Forelimb muscle (tissue), 1 donor: Measurements from ENCODE around the gene WDFY4. TPM values are rescaled to one million over a fixed set of nuclear protein-coding genes. Genes with fewer than 3 reads are reported as not detected.

ENCODE experiments used
- DNase-seq: peaks from one replicate; pipeline ENCODE4 v3.0.0-alpha.2; 2013; ENCODE audit warnings: low read depth
- polyA plus RNA-seq: library from polyadenylated mRNA; unstranded; fragments of 120-200 nt; gene quantifications from one replicate; pipeline ENCODE4 v1.2.1, GENCODE V29; 2013; ENCODE audit not compliant: insufficient read length

WDFY4 gene
- polyA plus RNA-seq, 1 donor = 3.7 TPM

DNA sequence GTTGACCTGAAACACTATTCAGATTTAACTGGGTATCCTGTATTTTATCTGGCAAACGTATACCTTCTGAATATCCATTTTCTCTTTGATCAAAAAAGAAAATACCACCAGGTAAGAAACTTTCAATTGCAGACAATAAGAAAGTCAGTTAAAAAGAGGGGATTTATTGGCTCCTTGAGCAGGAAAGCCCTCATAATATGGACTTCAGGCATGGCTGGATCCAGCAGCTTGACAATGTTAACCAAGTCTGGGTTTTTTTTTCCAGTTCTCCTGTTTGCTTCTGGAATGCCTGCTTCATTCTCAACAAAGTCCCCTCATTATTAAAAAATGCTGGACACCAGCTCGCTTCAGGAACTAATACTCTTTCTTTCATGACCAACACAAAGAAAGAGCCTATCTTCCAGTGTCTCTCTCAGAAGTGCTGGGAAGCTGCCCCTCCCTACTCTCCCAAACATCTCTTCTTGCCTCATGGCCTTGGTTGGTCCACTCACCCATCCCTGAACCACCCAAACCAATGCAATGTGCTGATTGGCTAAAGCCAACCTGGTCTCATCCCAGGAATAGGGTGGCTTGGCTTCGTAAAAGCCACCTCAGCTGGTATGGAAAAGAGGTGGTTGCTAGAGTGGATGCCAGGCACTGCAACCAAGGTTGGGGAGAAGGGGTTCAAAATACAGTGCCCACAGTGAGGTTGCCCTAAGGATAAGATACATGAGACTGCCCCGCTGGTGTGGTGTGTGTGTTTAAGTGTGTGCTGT lies 30.6 kb upstream of the WDFY4 start:
- no peak for DNase-seq

DNA sequence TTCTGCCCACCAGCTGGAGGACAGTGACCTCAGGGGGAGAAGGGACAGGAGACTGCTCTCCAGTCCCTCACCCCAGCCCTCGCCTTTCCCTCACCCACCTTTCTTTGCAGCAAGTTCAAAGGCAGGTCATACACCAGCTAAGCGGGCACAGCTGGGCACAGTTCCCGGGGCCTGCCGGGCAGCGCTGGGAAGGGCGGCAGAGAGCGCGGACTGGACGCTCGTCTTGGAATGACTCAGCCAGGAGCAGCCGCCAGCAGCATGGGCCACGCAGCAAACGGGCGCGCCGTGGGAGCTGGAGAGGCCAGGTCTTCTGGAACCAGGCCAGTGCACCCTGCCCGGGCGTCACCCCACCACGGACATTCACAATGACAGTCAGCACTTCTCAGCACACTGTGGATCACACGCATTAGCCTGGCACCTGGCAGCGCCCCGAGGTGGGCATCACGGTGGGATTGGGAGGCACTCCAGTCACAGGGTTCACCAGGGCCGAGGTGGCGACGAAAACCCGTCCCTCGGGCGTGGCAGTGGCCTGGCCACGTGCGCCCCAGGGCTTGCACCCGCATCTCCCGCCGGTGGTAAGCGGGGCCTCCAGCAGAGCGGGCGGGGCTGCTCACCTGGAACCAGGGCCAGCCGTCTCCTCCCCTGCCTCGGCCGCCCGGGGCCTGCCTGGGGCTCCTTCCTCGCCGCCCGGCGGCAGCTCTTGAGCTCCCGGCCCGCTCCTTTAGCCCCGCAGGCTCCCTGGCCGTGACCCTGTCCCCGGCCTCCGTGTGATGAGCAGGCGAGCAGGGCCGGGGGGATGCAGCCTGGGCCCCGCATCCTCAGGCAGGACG lies 29.0 kb upstream of the WDFY4 start:
- DNase-seq = no peak

DNA sequence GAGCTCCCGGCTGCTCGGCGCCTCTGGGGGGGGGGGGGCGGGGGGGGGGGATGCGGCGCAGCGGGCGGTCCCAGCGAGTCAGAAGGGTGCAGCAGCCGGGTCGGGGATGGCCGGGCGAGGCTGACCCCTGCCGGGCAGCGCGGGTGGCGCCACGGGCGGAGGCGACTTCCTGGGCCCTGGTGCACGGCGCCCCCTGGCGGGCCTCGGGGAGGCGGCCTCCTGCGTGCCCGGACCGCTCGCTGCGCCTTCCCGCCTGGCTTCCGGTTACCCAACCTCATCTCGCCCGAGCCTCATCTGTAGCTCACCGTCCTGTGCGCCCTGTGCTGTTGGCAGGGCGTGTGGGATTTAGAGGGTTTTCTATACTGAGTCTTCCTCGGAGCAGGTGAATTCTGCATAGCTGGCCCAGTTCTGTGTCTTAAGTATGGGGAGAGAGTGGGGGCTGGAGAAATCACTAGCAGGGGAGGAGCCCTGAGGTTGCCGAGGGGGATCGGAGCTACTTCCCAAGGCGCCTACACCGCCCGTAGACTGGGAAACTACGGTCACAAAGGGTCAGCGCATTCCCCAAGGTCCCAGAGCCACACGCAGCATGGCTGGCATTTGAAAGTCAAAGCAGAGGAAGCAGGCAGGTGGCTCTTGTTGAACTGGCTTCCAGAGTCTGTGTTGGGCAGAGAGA lies 28.3 kb upstream of the WDFY4 start:
- DNase-seq = peak; percentile 52

DNA sequence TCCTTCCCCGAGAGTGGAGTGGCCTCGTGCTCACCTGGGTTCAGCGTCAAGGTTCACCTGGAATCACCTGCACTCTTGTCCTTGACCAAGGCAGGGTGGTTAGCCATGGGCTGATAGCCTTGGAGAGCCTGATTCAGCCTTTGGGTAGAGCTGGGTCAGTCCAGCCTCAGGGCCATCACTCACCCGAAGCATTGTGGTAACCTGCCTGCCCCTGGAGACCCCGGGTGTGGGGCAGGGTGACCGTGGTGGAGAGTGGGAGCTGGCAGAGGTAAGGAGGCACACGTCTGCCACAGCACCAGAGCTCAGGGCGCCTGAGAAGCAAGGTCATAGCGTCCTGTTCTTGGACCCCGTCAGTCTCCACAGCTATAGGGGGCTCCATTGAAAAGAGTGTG lies 27.8 kb upstream of the WDFY4 start:
- no peak for DNase-seq

DNA sequence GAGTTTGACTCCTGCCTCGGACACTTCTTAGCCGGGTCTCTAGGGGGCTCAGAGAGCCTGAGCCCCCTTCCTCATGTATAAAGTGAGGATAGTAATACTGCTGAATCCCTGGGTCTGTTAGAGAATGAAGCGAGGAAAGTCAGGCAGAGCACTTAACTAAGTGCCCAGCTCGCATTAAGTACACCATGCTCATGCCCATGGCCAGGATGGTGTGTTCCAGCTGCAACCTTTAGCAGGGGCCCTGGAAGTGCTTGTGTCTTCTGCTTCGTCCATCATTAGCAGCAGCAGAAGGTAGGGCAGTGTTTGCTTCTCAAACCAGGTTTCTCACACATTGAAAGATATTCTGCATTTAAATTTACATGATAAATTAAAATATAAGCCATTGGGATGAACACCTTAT lies 27.3 kb upstream of the WDFY4 start:
- no peak for DNase-seq

DNA sequence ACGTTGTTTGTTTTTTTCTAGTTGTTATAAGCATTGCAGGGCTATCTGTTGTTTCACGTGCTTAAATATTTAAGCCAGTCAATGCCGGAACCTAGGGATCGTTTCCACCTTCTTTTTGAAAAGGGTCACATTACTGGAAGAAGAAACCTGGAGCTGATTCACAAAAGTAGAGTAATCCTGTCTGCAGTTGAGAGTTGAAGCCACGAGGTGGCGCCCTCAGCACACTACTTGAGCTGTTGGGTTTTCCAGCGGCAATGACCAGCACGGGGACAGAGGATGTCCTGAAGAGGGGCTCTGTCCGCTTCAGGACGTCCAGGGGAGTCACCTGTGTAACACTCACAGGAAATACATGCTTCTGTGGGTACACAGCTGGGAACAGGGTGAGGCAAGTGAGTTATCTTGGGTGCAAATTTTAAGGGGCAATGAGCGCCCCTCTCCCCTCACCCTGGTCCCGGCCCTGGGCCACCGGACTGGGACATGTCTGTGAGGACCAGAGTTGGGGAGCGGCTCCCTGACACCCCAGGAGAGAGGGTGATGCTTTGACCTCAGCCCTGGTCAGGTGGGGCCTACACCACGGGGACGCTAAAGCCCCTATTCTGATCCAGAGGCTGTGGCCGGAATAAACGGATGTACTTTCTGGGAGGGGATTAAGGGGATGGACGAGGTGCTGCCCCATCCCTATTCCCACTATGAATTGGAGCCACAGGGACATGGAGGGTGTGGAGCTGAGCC lies 26.3 kb upstream of the WDFY4 start:
- DNase-seq = peak; percentile 28

DNA sequence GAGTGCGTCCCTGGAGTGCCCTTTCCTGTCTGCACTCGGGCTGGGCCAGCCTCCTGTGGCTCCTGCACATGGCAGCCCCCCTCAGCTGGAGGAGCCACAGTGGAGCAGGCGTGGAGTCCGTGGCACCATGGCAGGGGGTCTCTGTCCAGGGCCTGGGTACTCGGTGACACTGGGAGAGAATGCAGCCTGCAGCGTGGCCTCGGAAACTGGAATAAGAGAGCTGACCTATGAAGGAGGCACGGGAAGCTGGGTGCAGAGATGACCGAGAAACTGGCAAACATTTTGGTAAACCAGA lies 25.8 kb upstream of the WDFY4 start:
- DNase-seq = no peak

DNA sequence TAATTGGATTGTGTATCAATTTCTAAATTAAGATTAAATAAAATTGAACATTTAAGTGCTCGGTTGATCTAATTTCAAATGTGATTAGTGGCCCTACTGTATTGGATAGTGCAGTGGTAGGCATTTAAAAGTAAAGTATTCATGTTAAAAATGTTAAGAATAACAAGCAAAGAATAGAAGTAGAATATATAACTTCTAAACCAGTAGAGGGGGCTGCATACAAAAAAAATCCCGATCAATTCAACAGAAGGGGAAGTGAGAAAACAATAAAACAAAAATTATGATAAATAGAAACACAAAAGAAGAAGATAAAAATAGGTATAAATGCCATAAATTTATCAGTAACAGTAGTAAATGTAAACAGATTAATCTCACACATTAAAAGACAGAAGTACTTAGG lies 24.9 kb upstream of the WDFY4 start:
- DNase-seq = no peak

DNA sequence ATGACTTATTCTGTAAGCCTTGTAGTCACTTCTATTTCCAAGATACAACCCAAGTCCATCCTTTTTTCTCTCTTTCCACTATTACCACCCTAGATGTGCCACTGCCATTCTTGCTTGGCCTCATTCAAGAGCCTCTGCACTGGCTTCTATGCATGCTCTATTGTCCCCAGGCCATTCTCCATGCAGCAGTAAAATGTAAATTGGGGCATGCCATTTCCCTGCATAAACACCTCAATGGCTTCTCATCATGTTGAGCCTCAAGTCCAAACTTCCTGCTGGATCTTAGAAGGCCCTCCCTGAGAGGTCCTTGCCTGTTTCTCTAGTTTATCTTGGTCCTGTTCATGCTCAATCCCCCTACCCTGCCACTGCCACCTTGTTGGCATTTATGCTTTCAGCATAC lies 23.2 kb upstream of the WDFY4 start:
- no peak for DNase-seq

DNA sequence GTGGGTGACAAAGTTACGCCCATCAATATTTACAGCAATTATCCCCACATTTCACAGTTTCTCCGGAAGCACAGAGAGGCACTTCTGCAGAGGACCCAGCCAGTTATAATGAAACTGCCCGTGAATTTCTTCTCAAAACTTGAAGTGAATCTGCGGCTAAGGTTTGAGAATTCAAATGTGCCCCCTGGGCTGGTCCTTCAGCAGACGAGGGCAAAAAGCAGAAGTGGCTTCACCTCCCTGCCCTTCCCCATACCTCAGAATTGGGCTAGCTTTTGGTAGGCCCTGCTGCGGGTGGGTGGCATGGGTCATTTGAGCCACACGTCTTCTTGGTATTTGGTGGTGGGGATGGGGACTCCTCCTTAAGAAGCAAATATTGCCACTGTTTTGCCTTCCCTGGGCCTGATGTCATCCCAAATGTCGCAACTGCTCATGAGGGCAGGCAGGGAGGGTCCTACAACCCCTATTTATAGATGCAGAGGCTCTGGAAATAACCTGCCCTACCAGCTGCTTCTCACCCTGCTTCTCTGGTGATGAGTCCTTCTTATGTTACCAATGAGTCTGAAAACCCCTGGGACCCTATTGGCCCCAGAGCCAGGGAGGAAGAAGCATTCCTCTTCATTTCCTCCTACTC lies 16.6 kb upstream of the WDFY4 start:
- no peak for DNase-seq

DNA sequence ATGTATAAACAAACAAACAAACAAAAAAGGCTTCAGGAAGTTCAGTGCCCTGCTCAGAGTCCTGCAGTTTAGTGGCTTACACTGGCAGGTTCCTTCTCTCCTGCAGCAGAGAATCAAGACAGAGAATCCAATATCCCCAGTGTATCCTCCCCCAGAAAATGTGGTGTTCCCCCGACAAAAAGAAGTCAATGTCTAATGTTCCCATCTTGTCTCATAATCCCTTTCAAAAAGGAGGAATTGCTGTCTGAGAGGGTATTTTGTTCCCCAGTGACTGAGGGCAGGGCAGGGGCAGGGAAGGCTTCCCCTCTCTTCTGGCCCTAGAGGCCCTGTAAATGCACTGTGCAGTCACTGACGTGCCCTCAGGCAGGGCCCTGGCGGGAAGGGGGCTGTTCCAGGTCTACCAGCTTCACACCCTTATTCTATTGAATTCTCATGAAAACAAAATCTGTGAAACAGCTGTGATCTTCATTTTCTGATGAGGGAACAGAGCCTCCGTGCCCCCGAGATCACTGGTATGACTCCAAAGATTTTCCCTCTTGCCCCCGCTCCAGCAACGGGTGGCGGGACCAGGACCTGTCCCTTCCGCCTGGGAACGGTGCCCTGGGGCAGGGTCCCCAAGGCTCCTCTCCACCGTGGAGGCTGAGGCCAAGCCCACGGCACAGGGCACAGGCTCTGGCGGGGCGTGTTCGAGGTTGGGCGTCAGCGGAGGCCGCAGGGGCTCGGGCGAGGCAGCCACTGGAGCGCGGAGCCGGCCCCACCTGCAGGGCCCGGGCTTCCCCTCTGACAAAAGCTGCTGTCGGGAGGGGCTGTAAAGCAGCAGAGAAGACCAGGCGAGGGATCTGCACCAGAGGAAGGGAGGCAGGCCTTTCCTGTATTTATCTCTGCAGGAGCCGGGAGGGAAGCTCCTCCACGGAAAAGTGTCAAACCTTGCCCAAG lies 13.4 kb upstream of the WDFY4 start:
- no peak for DNase-seq

DNA sequence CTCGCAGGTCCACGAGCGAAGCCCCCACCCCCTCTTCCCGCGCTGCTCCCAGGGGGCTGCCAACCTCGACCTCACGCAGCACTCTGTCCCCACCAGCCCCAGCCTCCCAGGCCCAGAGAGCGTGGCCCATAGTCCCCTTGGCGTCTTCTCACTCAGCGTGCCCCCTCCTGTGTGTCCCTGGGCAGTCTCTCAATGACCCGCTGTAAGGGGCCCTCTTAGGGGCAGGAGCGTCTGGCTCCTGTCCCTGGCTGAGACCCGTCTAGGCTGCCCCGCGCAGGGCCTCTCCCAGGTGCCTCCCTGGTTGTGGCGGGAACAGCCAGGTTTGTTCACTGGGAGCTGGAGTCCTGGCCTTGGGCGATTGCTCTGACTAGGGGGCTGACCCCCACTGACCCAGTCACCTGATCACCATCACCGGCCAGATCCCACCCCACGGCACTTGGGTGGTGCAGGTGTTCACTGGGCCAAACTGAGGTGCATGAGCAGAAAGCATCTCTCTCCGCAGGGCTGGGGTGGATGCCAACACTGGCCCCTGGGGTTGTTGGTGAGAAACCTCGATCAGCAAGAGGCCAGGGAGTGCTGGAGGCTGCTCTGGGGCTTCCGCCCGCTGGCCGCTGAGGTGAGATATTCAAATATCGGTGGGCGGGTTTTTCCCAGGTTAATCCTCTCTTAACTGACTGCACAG lies 12.6 kb upstream of the WDFY4 start:
- no peak for DNase-seq

DNA sequence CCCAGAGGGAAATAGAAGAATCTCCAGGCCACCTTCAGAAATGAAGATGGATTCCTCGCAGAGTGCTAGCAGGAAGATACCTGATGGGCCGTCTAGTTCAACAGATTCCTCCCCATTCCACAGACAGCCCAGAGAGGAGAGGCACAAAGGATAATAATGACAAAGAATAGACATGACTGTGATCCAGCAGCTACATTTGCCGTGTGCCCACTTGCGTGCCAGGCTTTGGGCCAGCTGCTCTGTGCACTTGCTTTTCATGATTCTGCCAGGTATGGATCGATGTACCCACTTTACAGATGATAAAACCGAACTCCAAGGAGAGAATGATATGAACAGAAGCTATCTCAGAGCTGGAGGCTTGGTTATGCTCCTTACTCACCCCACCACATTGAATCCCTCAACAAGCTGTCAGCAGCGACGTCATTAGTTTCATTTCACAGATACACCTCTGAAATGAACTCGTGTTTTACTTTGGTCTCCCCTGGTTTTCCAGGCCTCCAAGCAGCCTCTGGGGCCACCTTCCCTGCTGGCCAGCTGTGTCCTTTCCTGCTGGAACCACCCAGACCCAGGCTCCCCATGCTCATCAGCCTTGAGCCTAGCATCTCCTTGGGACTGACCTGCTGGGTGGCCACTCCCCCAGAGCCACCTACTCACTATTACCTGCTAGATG lies 11.9 kb upstream of the WDFY4 start:
- DNase-seq = no peak

DNA sequence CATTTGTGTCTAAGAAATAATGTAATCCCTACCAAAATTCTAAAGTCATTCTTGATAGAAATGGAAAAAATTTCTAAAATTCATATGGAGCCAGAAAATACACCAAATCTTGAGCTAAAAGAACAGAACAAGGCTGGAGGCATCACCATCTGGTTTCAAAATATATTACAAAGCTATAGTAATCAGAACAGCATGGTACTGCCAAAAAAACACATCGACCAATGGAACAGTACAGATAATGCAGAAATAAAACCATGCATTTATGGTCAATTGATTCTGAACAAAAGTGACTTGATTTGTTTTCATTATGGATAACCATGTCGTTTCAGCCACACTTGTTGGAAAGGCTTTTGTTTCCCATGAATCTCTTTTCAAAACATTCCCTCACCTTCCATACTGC lies 7.0 kb upstream of the WDFY4 start:
- DNase-seq = no peak

DNA sequence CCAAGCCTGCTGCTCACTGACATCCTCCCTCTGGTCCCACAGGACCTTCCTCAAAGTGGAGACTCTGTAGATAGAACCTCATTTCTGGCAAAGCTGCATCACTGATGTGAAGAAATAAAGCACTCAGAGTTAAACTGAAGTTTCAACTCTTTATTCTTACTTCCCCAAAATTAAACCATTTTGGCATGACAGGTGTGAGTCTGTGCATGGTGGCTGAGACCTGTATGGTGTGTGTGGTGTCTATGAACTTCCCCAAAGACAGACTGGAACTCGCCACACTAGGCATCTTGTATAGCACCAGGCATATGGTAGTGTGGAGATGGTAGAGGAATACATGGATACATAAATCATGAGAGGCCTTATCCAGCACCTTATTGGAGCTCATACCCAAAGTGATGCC lies 6.6 kb upstream of the WDFY4 start:
- no peak for DNase-seq

DNA sequence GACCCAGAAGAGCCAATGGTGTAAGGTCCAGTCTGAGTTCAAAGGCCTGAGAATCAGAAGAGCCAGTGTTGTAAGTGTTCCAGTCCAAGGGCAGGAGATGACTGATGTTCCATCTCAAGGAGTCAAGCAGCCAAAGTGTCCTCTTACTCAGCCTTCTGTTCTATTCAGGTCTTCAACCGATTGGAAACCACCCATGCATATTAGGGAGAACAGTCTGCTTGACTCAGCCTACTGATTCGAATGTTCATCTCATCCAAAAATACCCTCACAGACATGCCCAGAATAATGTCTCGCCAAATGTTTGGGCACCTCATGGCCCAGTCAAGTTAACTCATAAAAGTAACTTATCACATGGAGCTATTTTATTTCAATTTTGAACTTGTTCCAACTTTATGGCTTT lies 2.9 kb upstream of the WDFY4 start:
- no peak for DNase-seq

DNA sequence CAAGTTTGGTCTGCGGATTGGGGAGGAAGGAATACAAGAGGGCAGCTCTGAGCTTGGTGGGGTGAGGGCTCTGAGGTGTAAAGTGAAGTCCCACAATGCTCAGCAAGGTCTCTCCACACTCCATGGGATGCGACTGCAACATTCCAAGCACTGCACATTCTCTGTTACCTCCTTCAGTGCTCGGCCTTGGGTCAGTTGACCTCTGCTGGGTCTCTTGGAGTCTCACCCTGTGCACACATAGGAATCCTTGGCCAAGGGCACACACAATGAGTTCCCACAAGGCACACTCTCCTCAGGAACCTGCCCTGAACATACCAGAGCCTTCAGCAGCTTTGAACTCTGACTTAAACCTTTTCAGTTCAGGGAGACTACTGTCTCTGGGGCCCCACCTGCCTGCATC lies 2.4 kb upstream of the WDFY4 start:
- no peak for DNase-seq

DNA sequence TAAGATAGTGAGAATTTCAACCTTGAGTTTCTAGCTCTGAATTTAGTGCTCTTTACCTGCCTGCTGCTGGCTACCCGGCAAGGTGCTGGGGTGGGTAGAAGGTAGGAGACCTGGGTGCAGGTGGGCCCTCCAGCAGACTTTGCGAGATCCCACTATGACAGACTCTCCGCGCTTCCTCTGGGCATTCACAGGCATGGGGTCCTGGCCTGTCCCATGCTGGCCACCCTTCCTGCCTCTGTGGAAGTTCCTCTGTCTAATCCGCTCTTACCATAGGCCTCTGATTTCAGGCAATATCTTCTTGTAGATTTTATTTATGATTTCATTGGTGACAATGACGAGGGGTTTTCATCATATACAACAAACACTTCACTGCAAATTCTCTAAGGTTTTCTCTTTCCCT lies 1.2 kb upstream of the WDFY4 start:
- DNase-seq = no peak

DNA sequence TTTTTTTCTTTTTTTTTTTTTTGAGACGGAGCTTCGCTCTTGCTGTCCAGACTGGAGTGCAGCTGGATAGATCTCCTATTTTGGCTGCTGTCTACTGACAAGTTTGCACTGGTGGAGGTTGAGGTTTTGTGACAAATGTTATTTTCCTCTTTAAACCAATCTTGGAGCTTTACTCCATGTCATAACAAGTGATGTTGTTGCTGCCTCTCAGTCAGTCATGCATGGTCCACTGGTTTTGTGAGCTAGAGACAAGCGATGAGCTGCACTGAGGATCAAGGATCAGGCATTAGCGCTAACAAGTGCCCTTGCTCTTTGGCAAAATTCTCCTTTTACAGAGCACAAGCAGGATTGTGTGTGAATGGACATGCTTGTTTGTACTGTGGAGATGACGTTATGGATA lies 805 bp upstream of the WDFY4 start:
- DNase-seq = no peak

DNA sequence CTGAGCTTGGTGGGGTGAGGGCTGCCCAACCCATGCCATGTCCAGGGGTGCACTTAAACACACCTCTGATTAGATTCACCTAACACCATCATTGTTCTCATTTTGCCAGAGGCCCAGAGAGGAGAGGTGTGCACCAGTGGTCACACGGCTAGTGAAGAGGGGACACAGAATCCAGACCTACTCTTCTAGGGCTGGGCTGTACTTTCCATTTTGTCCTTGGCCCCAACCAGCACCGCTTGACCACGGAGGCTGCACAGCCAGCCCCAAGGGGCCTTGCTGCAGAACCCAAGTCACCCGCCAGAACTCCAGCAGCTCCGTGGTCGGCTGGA lies 246 bp upstream of the WDFY4 start:
- DNase-seq = no peak
